ENCODE data around the gene HDAC4.

DNA sequence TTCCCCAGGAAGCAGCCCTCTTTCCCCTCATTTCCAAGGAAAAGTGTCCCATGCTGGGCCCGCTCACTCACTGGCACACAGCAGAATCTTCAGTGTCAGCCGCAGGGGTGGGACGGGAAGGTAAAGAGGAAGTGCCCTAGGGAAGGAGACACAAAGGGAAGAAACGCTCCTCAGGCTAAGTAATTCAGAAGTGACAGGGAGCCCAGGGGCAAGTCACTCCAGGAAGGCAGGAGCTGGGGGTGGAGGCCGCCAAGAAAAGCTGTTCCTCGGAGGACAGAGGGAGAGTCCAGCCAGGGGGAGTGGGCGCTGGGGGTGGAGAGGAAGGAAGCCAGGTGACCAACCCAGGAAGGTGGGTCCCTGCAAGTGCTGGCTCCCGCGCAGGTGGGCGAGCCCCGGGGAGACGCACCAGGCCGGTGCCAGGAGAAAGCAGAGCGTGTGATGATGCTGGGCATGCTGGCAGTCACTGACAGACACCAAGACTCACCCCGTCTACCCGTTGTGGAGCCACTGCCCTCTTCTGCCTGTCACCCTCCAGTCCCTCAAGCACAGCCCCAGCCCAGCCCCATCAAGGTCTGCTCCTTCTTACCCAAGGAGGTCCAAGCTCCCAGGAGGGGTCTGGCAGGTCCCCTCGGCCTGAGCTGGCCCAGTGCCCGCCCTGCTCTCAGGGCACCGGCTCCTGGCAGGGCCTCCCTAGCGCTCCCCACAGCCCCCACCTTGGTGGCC is 21.7 kb downstream of the HDAC4 start:
- TF ChIP-seq, protein P1, sequence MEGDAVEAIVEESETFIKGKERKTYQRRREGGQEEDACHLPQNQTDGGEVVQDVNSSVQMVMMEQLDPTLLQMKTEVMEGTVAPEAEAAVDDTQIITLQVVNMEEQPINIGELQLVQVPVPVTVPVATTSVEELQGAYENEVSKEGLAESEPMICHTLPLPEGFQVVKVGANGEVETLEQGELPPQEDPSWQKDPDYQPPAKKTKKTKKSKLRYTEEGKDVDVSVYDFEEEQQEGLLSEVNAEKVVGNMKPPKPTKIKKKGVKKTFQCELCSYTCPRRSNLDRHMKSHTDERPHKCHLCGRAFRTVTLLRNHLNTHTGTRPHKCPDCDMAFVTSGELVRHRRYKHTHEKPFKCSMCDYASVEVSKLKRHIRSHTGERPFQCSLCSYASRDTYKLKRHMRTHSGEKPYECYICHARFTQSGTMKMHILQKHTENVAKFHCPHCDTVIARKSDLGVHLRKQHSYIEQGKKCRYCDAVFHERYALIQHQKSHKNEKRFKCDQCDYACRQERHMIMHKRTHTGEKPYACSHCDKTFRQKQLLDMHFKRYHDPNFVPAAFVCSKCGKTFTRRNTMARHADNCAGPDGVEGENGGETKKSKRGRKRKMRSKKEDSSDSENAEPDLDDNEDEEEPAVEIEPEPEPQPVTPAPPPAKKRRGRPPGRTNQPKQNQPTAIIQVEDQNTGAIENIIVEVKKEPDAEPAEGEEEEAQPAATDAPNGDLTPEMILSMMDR (IDR thresholded peaks at IDR 0.05; ENCODE audit: low read length): no peak
- TF ChIP-seq EZH2phosphoT487 (IDR thresholded peaks at IDR 0.05; ENCODE audit: low read length) (no peak), EZH2 (optimal IDR thresholded peaks at IDR 0.05; ENCODE audit: low read depth, low read length) (no peak)
